Measurements from ENCODE around the gene AHSP. TPM values are rescaled to one million over a fixed set of nuclear protein-coding genes. Genes with fewer than 3 reads are reported as not detected.
A peak's percentile ranks its signal among the peaks of the same experiment; 100 is the strongest.
"Not testable (repeated sequence)": the region's sequence is repeated elsewhere in the genome, so short reads cannot be mapped to it uniquely, and the experiment has no call there.

Gene AHSP
- polyA plus RNA-seq, 3 donors: 4.2 to 7.0 (median 4.4) TPM

DNA sequence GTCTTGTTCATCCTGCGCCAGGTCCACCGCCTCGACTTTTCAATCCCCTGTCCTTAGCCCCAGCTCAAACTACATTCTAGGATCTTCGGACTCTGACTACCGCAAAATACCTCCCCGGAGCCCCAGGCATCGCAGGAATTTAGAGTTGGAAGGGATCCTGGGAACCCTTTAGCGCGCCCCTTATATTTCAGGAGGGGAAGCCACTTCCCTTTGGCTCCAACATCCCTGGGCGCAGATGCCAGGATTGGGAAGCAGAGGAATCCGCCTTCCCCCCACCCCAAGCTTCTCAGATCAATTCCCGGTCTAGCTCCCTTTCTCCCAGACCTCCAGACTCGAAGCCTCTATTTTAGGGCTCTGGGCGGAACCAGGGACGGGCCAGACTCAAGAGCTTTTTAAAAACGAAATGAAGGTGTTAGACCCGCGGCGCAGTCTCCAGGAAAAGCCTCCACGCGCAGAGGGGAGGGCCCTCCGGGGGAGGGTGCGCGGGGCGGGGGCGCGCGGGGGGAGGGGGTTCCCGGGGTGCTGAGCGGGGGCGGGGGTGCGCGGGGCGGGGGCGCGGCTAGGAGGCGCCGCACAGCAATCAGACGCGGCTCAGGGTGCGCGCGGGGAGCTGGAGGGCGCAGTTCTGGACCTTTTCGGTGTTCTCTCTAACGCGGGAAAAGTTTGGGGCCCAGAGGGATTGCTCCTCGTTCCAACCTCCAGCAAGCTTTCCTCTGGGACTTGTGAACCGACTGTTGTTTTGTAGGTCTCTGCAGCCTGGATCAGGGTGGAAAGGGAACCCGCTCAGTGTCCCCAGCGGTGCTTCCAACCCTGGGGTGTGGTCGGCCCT, 1.6 kb downstream of the AHSP start:
- no peak for DNase-seq

DNA sequence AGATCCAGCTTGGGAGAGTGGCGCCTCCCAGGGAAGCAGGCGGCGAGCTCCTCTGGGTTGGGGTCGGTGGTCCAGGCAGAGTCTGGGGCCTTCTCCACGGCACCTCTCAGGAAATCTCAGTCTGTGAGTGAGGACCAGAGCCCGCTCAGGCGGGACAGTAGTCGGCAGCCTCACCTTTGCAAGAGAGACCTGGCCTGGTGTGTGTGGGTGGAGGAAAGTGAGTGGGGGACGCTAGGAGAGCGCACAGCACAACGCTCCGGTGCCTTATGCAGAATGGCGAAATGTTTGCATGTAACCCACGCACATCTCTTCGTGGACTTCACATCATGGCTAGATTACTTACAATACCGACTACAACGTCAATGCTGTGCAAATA, 2.2 kb downstream of the AHSP start:
- no peak for DNase-seq

DNA sequence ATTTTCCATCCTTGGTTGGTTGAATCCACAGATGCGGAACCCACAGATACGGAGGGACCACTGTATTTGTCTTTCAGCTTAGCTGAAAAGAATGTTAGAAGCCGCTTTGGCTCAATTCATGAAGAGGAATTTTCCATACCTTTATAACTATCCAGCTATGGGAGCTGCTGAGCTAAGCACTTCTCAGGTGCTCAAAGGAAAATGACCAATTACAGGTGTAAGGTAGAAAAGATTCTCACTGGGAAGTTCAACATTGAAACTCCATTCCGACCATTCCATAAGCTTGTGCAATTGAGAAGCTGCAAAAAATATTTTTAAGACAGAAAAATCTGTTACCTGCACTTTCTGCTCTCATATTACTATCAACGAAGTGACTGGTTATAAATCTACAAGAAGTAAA, 2.7 kb downstream of the AHSP start:
- no peak for DNase-seq

DNA sequence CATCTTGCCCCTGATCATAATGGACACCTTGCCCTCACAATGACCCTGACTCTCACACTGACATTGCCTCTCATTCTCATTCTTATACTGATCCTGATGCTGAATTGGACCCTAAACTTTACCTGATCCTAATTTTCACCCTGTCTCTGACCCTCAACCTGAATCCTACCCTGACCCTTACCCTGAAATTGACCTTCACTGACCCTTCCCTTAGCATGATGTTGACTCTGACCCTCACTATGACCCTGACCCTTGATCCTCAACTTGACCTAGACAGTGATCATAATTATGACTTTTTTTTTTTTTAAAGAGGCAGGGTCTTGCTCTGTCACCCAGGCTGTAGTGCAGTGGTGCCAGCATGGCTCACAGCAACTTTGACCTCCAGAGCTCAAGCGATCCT, 3.4 kb downstream of the AHSP start:
- DNase-seq: no peak

DNA sequence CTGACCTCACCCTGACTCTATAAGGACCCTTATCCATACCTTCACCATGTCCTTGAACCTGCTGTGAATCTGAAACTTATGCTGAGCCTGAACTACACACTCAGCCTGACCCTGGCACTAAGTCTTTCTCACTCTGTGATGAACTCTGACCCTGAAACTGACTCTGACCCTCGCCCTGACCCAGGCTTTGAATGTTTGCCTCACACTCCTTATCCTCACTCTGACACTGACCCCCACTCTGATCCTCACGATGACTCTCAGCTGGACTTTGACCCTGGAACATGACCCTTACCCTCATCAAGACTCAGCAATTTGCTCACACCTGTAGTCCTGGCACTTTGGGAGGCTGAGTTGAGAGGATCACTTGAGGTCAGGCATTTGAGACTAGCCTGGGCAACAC, 4.4 kb downstream of the AHSP start:
- no peak for DNase-seq

DNA sequence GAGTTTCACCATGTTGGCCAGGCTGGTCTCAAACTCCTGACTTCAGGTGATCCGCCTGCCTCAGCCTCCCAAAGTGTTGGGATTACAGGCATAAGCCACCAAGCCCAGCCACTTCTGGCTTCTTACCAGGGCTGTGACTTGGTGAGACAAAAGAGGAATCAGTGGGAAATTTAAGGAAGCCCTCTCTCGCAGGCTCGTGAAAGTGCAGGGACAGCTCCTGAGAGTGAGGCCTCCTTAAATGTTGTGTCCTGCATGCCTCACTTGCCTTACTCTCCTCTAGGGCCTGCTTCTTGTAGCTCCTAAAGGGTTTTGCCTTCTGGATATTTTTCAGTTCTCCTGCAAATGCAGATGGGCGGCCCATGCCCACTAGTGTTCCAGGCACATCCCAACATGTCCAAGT, 5.2 kb downstream of the AHSP start:
- DNase-seq: no peak

DNA sequence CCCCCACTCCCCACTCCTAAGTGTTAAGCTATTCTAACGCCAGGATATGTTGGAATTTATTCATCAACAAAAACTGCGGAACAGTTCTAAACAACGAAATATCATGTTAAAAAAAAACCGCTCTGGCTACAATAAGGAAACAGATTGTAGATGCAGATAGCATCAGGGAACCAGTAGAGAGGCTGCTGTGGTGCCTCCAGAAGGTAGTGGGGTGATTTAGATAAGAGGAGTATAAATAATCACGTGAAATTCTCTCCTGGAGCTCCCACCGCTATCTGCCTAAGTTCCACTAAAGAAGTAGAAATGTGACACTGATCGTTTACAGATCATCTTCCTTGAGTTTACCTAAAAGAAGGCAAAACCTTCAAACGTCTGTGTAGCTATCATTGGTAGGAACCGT, 8.0 kb downstream of the AHSP start:
- no peak for DNase-seq

DNA sequence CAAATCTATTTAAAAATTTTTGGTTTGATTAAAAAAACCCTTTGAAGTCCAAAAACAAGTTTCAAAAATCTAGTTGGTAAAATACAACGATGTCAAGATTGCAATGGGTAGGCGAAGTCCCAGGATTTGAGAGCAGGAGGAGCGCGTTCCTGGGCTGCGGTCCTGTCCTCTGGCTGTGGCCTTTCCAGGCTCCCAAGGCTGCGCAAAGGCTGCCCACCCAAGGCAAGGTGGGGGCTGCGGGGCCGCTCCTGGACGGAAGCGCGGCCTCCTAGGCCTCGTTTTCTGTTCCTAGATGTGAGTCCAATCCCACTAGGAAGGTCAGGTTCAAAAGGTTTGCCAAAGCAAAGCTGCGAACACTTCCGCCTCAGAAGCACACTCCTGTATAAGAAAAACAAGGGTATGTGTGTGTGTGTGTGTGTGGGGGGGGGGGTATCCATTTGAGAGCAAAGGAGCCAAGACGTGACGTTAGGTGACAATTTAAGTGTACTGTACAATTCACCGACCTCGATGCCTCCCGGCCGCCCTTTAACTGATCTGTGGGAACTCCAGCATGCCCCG, 9.2 kb downstream of the AHSP start:
- no peak for DNase-seq

DNA sequence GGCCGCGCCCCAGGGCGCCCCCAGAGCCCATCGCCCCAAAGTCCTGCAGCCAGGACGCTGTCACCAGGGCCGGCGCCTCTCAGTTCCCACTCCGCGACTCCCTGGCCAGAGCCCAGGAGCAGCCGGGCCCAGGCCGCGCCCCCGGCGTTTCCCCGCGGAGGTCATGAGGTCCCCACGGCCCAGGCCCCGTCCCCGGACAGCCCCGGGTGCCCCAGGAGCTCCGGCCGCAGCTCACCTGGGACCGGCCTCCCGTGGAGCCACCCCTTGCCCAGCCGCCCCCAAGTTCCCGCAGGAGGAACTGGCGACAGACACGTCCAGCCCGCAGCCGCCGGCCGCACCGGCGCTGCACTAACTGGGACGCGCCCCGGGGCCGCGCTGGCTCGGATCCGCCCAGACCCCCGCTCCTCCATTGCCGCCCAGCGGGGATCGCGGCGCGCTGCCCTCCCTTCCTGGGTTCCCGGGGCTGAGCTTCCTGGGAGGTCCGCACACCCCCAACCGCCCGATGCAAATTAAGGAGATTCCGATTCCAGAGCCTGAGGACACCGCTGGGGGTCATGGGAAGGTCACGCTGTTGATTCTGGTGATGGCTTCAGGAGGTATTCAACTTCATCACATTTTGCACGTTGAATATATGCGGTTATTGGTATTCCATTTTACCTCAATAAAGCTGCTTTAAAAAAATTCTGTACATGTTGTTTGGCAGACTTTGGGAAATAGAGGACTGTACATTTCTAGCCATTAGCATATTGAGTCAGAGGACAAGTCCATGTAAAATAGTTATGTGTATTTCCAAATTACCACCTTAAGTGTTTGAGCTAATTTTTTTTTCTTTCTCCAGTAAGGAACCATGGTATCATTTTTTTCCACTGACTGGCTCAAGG, 9.9 kb downstream of the AHSP start:
- DNase-seq: peak; percentile 35

DNA sequence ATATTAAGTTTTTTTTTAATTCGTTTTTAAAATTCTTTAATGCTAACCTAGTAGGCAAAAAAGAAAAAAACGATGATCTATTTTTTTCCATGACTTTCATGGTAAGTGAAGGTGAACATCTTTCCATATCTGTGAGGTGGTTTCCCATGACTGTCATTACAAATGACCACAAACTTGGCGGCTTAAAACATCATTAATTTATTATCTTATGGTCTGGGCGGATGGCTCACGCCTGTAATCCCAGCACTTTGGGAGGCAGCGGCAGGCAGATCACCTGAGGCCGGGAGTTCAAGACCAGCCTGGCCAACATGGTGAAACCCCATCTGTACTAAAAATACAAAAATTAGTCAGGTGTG, 10.5 kb downstream of the AHSP start:
- DNase-seq: not testable (repeated sequence)

DNA sequence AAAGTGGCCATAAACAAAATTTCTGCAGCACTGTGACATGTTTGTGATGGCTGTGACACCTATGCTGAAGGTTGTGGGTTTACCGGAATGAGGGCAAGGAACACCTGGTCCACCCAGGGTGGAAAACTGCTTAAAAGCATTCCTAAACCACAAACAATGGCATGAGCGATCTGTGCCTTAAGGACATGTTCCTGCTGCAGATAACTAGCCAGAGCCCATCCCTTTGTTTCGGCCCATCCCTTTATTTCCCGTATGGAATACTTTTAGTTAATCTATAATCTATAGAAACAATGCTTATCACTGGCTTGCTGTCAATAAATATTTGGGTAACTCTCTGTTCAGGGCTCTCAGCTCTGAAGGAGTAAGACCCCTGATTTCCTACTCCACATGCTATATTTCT, 12.1 kb downstream of the AHSP start:
- DNase-seq: not testable (repeated sequence)

DNA sequence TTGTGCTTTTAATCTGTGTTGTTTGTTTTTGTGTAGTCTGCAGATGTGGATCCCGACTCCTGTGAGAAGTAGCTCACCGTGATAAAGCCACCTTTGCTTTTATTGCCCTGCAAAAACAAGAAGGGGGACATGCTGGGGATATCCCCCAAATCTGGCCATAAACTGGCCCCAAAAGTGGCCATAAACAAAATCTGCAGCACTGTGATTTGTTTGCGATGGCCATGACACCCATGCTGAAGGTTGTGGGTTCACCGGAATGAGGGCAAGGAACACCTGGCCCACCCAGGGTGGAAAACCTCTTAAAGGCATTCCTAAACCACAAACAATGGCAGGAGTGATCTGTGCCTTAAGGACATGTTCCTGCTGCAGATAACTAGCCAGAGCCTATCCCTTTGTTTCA, 15.1 kb downstream of the AHSP start:
- no peak for DNase-seq

DNA sequence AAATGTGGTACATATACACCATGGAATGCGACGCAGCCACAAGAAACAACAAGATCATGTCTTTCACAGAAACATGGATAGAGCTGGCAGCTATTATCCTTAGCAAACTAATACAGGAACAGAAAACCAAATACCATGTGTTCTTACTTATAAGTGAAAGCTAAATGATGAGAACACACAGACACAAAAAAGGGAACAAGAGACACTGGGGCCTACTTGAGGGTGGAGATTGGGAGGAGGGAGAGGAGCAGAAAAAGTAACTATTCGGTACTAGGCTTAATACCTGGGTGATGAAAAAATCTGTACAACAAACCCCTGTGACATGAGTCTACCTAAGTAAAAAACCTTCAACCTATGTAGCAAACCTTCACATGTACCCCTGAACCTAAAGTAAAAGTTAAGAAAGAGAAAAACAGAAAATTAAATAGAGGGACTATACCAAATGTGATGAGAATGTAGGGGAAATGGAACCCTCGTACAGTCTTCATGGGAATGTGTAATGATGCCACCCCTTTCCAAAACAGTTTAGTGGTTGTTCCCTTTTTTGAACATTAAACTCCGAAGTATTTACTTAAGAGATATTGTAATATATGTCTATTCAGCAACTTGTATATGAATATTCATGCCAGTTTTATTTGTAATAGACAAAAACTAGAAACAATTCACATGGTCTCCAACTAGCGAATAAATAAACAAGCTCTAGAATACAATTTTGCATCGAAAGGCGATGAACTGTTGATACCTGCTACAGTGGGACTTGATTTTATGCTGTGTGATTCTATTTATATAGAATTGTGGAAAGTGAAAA, 33.9 kb downstream of the AHSP start:
- DNase-seq: no peak

DNA sequence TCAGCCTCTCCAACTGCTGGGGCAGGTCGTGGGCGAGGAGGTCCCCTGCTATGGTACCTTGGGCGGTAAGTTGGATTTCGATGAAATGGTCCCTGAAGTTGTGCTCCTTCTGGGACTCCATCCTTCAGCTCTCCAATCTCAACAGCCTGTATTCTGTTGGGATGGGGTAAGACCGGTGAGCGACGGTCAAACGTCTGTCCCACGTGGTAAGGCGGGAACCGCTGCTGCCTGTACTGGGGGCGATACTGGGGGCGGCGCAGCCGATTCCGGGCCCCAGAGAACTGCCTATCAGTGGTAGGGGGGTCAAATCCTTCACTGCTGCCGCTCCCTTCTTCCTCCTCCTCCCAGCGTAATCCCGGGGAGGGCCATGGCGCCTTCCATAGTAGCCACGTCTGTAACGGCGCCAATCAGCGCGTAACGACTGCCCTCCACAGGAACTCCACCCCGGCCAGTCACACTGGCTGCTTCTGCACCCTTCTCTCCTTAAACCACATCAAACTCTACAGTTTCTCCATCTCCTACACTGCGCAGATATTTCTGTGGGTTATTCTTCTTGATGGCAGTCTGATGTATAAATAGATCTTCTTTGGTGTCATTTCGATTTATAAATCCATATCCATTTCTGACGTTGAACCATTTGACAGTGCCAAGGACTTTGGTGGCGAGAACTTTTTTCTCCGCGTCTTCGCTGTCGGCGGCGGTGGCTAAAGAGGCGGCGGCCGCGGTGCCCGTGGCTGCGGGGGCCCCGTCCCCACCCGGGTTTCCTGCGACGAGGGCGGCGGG, 41.1 kb downstream of the AHSP start:
- DNase-seq: peak; percentile 11

DNA sequence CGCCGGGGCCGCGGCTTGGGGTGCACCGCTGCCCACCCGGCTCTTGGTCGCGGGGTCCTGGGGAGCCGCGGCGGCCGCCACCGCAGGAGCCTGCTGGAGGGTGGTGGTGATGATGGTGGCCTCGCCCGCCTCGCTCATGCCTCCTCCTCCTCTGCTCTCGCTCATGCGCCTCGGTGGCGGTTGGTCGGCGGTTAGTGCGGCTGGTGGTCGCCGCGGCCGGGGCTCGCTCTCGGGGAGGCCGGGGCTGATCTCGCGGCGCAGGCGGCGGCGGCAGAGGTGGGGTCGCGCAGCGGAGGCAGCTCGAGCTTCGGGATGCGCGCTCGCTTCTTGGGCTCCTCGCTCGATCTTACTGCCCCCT, 41.6 kb downstream of the AHSP start:
- DNase-seq: peak; percentile 3

DNA sequence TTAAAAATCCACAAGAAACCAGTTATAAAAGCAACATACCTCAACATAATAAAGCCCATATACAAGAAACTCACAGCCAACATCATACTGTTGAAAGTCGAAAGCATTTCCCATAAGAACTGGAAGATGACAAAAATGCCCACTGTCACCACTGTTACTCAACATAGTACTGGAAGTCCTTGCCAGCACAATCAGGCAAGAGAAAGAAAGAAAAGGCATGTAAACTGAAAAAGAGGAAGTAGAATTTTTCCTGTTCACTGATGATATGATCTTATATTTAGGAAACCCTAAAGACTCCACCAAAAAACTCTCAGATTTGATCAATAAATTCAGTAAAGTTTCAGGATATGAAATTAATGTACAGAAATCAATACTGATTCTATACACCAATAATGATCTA, 45.1 kb downstream of the AHSP start:
- DNase-seq: no peak

DNA sequence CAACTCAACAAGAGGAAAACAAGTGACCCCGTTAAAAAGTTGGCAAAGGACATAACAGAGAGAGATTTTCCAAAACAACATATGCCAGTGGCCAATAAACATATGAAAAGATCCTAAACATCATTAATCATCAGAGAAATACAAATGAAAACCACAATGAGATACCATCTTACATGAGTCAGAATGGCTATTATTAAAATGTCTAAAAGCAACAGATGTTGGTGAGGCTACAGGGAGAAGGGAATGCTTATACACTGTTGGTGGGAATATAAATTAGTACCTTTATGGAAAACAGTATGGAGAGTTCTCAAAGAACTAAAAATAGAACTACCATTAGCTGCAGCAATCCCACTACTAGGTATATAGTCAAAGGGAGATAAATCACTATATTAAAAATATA, 46.5 kb downstream of the AHSP start:
- not testable (repeated sequence) for DNase-seq

DNA sequence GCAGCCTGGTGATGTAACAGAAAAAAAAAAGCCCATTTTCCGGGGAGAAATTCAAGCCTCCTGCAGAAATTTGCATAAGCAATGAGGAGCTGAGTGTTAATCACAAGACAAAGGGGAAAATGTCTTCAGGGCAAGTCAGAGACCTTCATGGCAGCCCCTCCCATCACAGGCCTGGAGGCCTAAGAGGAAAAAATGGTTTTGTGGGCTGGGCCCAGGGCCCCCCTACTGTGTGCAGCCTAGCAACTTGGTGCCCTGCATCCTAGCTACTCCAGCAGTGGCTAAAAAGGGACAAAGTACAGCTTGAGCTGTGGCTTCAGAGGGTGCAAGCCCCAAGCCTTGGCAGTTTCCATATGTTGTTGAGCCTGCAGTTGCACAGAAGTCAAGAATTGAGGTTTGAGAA, 49.7 kb downstream of the AHSP start:
- DNase-seq: no peak
